AG04449 (cell line): ENCODE results near the gene BRD4.
"Not testable (repeated sequence)": the region's sequence is repeated elsewhere in the genome, so short reads cannot be mapped to it uniquely, and the experiment has no call there.

ENCODE experiments used
- CTCF ChIA-PET: fragments of 350-600 bp; formaldehyde crosslinking; extraction: SDS; loops from one replicate; lab custom pipeline; 2021; ENCODE audit warnings: antibody characterized with exemption; lab: Yijun Ruan, JAX
- POLR2A ChIA-PET: fragments of 400-600, 350-600 bp; formaldehyde crosslinking; extraction: SDS; loops from one replicate; lab custom pipeline; 2020; ENCODE audit warnings: antibody characterized with exemption, inconsistent platforms; lab: Yijun Ruan, JAX
- DNase-seq: peaks from one replicate; pipeline ENCODE4 v3.0.0-alpha.2; 2010; ENCODE audit warnings: low read depth, low spot score
- H3K4me3 ChIP-seq: 2 replicates; pipeline ENCODE4 v1.5.1; 2011; ENCODE audit warnings: low read depth, mild to moderate bottlenecking, control low read depth, low read length
- CTCF ChIP-seq: IDR thresholded peaks from one replicate; pipeline ENCODE4 v1.5.1; 2011; ENCODE audit warnings: mild to moderate bottlenecking, moderate library complexity, low read length, control low read depth, inconsistent platforms; ENCODE audit not compliant: insufficient read depth; ENCODE audit errors: missing control alignments

Gene BRD4

GRCh38 chr19:15367439-15367838, 35.1 kb upstream of the BRD4 start:
- DNase-seq = no peak
- ChIA-PET POLR2A (interaction anchor here (0.6 kb wide), 1 partner anchor 122 kb away, joined by 3 read pairs; no protein-coding TSS in a partner anchor), CTCF (interaction anchor here (1.8 kb wide), 1 partner anchor 8 kb away, joined by 5 read pairs; no protein-coding TSS in a partner anchor)
- no peak for TF ChIP-seq CTCF
- no peak overlapping the region for H3K4me3 ChIP-seq

- H3K4me3 ChIP-seq = no peak overlapping the region
- POLR2A ChIA-PET = no interaction called here
- DNase-seq = no peak
- CTCF ChIA-PET = no interaction called here
- TF ChIP-seq CTCF = no peak
These were observed 32.9 kb upstream of the BRD4 start for GRCh38 chr19:15365264-15365663.

- H3K4me3 ChIP-seq, POLR2A ChIA-PET, DNase-seq, CTCF ChIA-PET: not testable (repeated sequence)
These were observed 31.5 kb upstream of the BRD4 start for GRCh38 chr19:15363791-15364190.

GRCh38 chr19:15363048-15363447, 30.7 kb upstream of the BRD4 start:
- DNase-seq, POLR2A ChIA-PET, CTCF ChIA-PET, H3K4me3 ChIP-seq: not testable (repeated sequence)

GRCh38 chr19:15360015-15360414, 27.7 kb upstream of the BRD4 start:
- H3K4me3 ChIP-seq, DNase-seq: not testable (repeated sequence)
- CTCF ChIA-PET = interaction anchor here (1.3 kb wide), 1 partner anchor 18 kb away, joined by 3 read pairs; no protein-coding TSS in a partner anchor
- POLR2A ChIA-PET = interaction anchor here (1.1 to 1.2 kb wide), 2 partner anchors 8 to 13 kb away, joined by 3 read pairs; no protein-coding TSS in a partner anchor

- no peak for DNase-seq
- POLR2A ChIA-PET = interaction anchor here (1.1 kb wide), 1 partner anchor 14 kb away, joined by 3 read pairs; no protein-coding TSS in a partner anchor
- CTCF ChIA-PET = interaction anchor here (0.7 to 1.4 kb wide), 6 partner anchors 9 to 181 kb away, joined by 3 to 5 read pairs (median 3); no protein-coding TSS in a partner anchor
- TF ChIP-seq CTCF = no peak
- H3K4me3 ChIP-seq = no peak overlapping the region
These were observed 26.6 kb upstream of the BRD4 start for GRCh38 chr19:15358918-15359317.

GRCh38 chr19:15357906-15358305, 25.6 kb upstream of the BRD4 start:
- no peak for TF ChIP-seq CTCF
- H3K4me3 ChIP-seq = no peak overlapping the region
- CTCF ChIA-PET = interaction anchor here (1.2 to 1.3 kb wide), 3 partner anchors 12 to 183 kb away, joined by 3 to 5 read pairs (median 3); no protein-coding TSS in a partner anchor
- DNase-seq = no peak
- POLR2A ChIA-PET = interaction anchor here (0.7 kb wide), 1 partner anchor 8 kb away, joined by 3 read pairs; no protein-coding TSS in a partner anchor
